CD4-positive, alpha-beta T cell (primary cell): ENCODE data around the gene CDC14B. TPM values are rescaled to one million over a fixed set of nuclear protein-coding genes. Genes with fewer than 3 reads are reported as not detected.

Experiments
- ATAC-seq: fragments of 200-7000 bp; cut with Tn5 transposase; one replicate; pipeline ENCODE4 v1.10.0; 2022; ENCODE audit warnings: mild to moderate bottlenecking; ENCODE audit not compliant: poor library complexity
- CTCF ChIA-PET: fragments of 350-600 bp; sonication (Branson Sonifier 250); formaldehyde crosslinking; loops from one replicate; lab custom pipeline; 2021; ENCODE audit warnings: antibody characterized with exemption, inconsistent platforms; lab: Charles Lee
- POLR2A ChIA-PET: fragments of 350-600 bp; sonication (Branson Sonifier 250); formaldehyde crosslinking; loops from one replicate; lab custom pipeline; 2021; ENCODE audit warnings: antibody characterized with exemption, inconsistent platforms; lab: Charles Lee
- DNase-seq, 14 experiments: peaks; one replicate each; pipeline ENCODE4 v3.0.0-alpha.2; 2013 to 2020; ENCODE audit warnings: mixed read lengths in 2 of 14
- H3K27ac ChIP-seq, 2 donors: one replicate each; pipeline versions ENCODE4 v1.5.1 to v1.7.0; 2013; ENCODE audit warnings: low read length in 2 of 2, low read depth in 1 of 2, mild to moderate bottlenecking in 1 of 2
- H3K27me3 ChIP-seq, 2 experiments: 1 replicate in 1 of 2; 2 replicates in 1 of 2; pipeline versions ENCODE4 v1.6.1 to v1.7.0; 2013; ENCODE audit warnings: low read length in 2 of 2, control low read depth in 1 of 2, mild to moderate bottlenecking in 1 of 2, moderate library complexity in 1 of 2; ENCODE audit not compliant: insufficient read depth in 2 of 2, control insufficient read depth in 1 of 2
- H3K36me3 ChIP-seq: one replicate; pipeline ENCODE4 v1.6.1; 2013; ENCODE audit warnings: low read length, control low read depth; ENCODE audit not compliant: insufficient read depth
- H3K4me1 ChIP-seq: one replicate; pipeline ENCODE4 v1.6.1; 2013; ENCODE audit warnings: low read length, control low read depth; ENCODE audit not compliant: insufficient read depth
- H3K4me3 ChIP-seq: one replicate; pipeline ENCODE4 v1.5.1; 2013; ENCODE audit warnings: mild to moderate bottlenecking, low read length, moderate library complexity
- H3K9me3 ChIP-seq, 2 experiments: 1 replicate in 1 of 2; 2 replicates in 1 of 2; pipeline versions ENCODE4 v1.6.1 to v1.7.0; 2013; ENCODE audit warnings: low read length in 2 of 2, mild to moderate bottlenecking in 2 of 2, control low read depth in 1 of 2, moderate library complexity in 1 of 2; ENCODE audit not compliant: control insufficient read depth in 1 of 2, insufficient read depth in 1 of 2
- H3K27ac Mint-ChIP-seq: one replicate; pipeline ENCODE4 v1.8.0; 2020; ENCODE audit warnings: mixed read lengths
- H3K27me3 Mint-ChIP-seq: one replicate; pipeline ENCODE4 v1.8.0; 2021; ENCODE audit warnings: mixed read lengths
- H3K36me3 Mint-ChIP-seq: one replicate; pipeline ENCODE4 v1.8.0; 2021; ENCODE audit warnings: low read depth, mixed read lengths
- H3K4me1 Mint-ChIP-seq: one replicate; pipeline ENCODE4 v1.8.0; 2021; ENCODE audit warnings: low read depth, mixed read lengths
- H3K4me3 Mint-ChIP-seq: one replicate; pipeline ENCODE4 v1.8.0; 2020; ENCODE audit warnings: mild to moderate bottlenecking, mixed read lengths
- H3K9me3 Mint-ChIP-seq: one replicate; pipeline ENCODE4 v1.8.0; 2020; ENCODE audit warnings: mixed read lengths
- intact Hi-C, 2 experiments: fragments of 100-400 bp; cut with DNase I in 1 of 2; cut with micrococcal nuclease in 1 of 2; formaldehyde crosslinking; loops; one replicate each; pipeline versions ENCODE4 v1.15.1 to v1.9.0; 2023 to 2025; cut with DNase I, micrococcal nuclease
- total RNA-seq, 174 experiments: library from RNA in 2 of 174; stranded (reverse) in 2 of 174; gene quantifications; one replicate each; pipeline ENCODE4 v1.2.3 and lab custom pipeline; 2021 to 2026
- TF ChIP-seq, protein P1 (sequence below): fragments of 200-600 bp; IDR thresholded peaks from one replicate; pipeline ENCODE4 v1.8.0; 2022; ENCODE audit warnings: antibody characterized with exemption, mild to moderate bottlenecking

CDC14B gene
- total RNA-seq, 2 experiments from 2014 or later = 3.5 TPM

DNA sequence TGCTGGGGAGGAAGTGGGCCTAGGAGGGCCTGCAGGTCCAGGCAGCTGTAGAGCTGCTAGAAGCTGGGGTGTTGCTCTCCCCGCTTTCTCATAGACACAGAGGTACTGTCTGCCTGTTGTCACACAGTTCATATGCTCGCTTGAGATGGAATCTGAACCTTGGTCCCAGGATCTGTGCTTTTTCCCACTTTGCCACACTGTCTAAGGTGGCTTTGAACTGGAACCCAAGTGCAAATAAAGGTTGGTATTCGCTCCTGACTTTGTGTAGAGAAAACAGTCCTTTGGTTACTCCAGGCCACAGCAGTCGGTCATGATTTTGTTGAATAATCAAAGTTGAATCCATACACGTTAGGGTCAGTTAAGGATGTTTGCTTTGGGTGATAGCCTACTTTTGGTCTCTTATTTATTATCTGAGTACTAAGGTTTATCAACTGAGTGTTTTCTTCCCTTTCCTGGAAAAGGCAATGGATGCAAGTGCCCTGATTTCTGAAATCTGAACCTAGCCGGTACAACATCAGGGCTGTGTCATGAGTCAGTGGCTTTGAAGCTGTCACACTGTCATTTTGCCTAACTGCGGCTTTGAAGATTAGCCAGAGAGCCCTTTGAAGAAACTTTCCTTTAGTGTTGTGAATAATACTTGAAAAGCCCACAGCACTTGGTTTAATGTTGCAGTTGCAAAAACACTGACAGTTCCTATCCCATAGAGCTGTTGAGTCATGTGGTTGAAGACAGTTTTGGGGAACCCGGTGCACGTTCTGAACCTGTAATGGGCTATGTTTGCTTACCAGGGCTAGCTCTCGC is 128.4 kb downstream of the CDC14B start:
- ChIA-PET CTCF (no interaction called here), POLR2A (interaction anchor here (0.8 kb wide), 1 partner anchor 74 kb away, joined by 6 read pairs; no protein-coding TSS in a partner anchor)
- intact Hi-C loops = no loop called here
- peak in 3 of 14 experiments; percentile 6 to 18 (median 7) for DNase-seq
- TF ChIP-seq, protein P1, sequence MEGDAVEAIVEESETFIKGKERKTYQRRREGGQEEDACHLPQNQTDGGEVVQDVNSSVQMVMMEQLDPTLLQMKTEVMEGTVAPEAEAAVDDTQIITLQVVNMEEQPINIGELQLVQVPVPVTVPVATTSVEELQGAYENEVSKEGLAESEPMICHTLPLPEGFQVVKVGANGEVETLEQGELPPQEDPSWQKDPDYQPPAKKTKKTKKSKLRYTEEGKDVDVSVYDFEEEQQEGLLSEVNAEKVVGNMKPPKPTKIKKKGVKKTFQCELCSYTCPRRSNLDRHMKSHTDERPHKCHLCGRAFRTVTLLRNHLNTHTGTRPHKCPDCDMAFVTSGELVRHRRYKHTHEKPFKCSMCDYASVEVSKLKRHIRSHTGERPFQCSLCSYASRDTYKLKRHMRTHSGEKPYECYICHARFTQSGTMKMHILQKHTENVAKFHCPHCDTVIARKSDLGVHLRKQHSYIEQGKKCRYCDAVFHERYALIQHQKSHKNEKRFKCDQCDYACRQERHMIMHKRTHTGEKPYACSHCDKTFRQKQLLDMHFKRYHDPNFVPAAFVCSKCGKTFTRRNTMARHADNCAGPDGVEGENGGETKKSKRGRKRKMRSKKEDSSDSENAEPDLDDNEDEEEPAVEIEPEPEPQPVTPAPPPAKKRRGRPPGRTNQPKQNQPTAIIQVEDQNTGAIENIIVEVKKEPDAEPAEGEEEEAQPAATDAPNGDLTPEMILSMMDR = no peak
- Histone ChIP-seq H3K4me3 (no peak overlapping the region), H3K36me3 (peaks cover 56% of the 10 kb centered on the region), H3K9me3 (no peaks in the 10 kb centered on the region), H3K4me1 (peaks cover 2% of the 10 kb centered on the region), H3K27me3 (no peaks in the 10 kb centered on the region), H3K27ac (no peak overlapping the region)
- peak overlapping the region; percentile 79 for H3K27ac Mint-ChIP-seq
- no peaks in the 10 kb centered on the region for H3K27me3 Mint-ChIP-seq
- peaks cover 57% of the 10 kb centered on the region for H3K36me3 Mint-ChIP-seq
- H3K4me3 Mint-ChIP-seq = peak overlapping the region; percentile 39
- no peaks in the 10 kb centered on the region for H3K9me3 Mint-ChIP-seq
- peaks cover 10% of the 10 kb centered on the region for H3K4me1 Mint-ChIP-seq
- ATAC-seq = peak; percentile 72

- H3K9me3 Mint-ChIP-seq = no peaks in the 10 kb centered on the region
- ATAC-seq (no peak), DNase-seq (no peak)
- H3K36me3 Mint-ChIP-seq = peaks cover 62% of the 10 kb centered on the region
- intact Hi-C loops = no loop called here
- TF ChIP-seq, protein P1 = no peak
- H3K4me3 ChIP-seq = no peak overlapping the region
- peaks cover 10% of the 10 kb centered on the region for H3K4me1 Mint-ChIP-seq
- H3K9me3 ChIP-seq = no peaks in the 10 kb centered on the region
- H3K36me3 ChIP-seq = peaks cover 62% of the 10 kb centered on the region
- H3K4me3 Mint-ChIP-seq = no peak overlapping the region
- H3K27ac ChIP-seq = no peak overlapping the region
- POLR2A ChIA-PET = no interaction called here
- CTCF ChIA-PET = no interaction called here
- peaks cover 2% of the 10 kb centered on the region for H3K4me1 ChIP-seq
- H3K27me3 ChIP-seq = no peaks in the 10 kb centered on the region
- H3K27me3 Mint-ChIP-seq = no peaks in the 10 kb centered on the region
- peak overlapping the region; percentile 25 for H3K27ac Mint-ChIP-seq
Observed at GRCh38 chr9:96490534-96491078, 129.0 kb downstream of the CDC14B start.

GRCh38 chr9:96489482-96489979 is 130.1 kb downstream of the CDC14B start:
- no peaks in the 10 kb centered on the region for H3K27me3 ChIP-seq
- TF ChIP-seq, protein P1 = no peak
- Mint-ChIP-seq H3K9me3 (no peaks in the 10 kb centered on the region), H3K27me3 (no peaks in the 10 kb centered on the region), H3K4me1 (peaks cover 10% of the 10 kb centered on the region), H3K4me3 (no peak overlapping the region), H3K36me3 (peaks cover 72% of the 10 kb centered on the region), H3K27ac (no peak overlapping the region)
- POLR2A ChIA-PET = no interaction called here
- H3K27ac ChIP-seq = no peak overlapping the region
- DNase-seq (no peak), ATAC-seq (no peak)
- peaks cover 2% of the 10 kb centered on the region for H3K4me1 ChIP-seq
- no peak overlapping the region for H3K4me3 ChIP-seq
- CTCF ChIA-PET = no interaction called here
- intact Hi-C loops = no loop called here
- no peaks in the 10 kb centered on the region for H3K9me3 ChIP-seq
- peaks cover 70% of the 10 kb centered on the region for H3K36me3 ChIP-seq
